Skin epidermis (tissue), 12 donors: ENCODE data around the gene TCHP.

Experiments used
- H3K27ac ChIP-seq, 21 experiments: fragments of 200-600 bp; sonication (generic) in 11 of 21; one replicate each; pipeline ENCODE4 v1.5.0; 2020; ENCODE audit warnings: mild to moderate bottlenecking in 3 of 21, inconsistent platforms in 2 of 21, moderate library complexity in 2 of 21
- H3K4me3 ChIP-seq, 7 experiments: fragments of 200-600 bp; sonication (generic) in 2 of 7; one replicate each; pipeline ENCODE4 v1.5.0; 2020; ENCODE audit warnings: inconsistent platforms in 2 of 7, mild to moderate bottlenecking in 2 of 7, moderate library complexity in 1 of 7

TCHP gene

GRCh38 chr12:109900752-109901580 is 892 bp downstream of the TCHP start:
- Histone ChIP-seq H3K27ac (peak overlapping the region; percentile 42 to 95 (median 89)), H3K4me3 (peak overlapping the region; percentile 51 to 83 (median 75))

- no peak overlapping the region for H3K27ac ChIP-seq
- no peak overlapping the region for H3K4me3 ChIP-seq
These were observed 2.9 kb downstream of the TCHP start for GRCh38 chr12:109902891-109903418.

GRCh38 chr12:109905301-109905700 is 5.2 kb downstream of the TCHP start:
- Histone ChIP-seq H3K27ac (no peak overlapping the region), H3K4me3 (no peak overlapping the region)

GRCh38 chr12:109910254-109910968 is 10.3 kb downstream of the TCHP start:
- Histone ChIP-seq H3K4me3 (no peak overlapping the region), H3K27ac (no peak overlapping the region)

GRCh38 chr12:109910969-109911348 is 10.9 kb downstream of the TCHP start:
- no peak overlapping the region for H3K4me3 ChIP-seq
- H3K27ac ChIP-seq: no peak overlapping the region

- H3K27ac ChIP-seq: no peak overlapping the region
These were observed 12.8 kb downstream of the TCHP start for GRCh38 chr12:109912855-109913321.

GRCh38 chr12:109914461-109914860 is 14.4 kb downstream of the TCHP start:
- Histone ChIP-seq H3K27ac (no peak overlapping the region), H3K4me3 (no peak overlapping the region)

More at GRCh38 chr12:109912855-109913321, 12.8 kb downstream of the TCHP start:
- no peak overlapping the region for H3K4me3 ChIP-seq

GRCh38 chr12:109915171-109916040 is 15.3 kb downstream of the TCHP start:
- no peak overlapping the region for H3K4me3 ChIP-seq
- peak overlapping the region in 5 of 21 experiments; percentile 5 to 38 (median 20) for H3K27ac ChIP-seq

- Histone ChIP-seq H3K4me3 (no peak overlapping the region), H3K27ac (peak overlapping the region in 4 of 21 experiments; percentile 5 to 38 (median 23))
These were observed 16.0 kb downstream of the TCHP start for GRCh38 chr12:109916045-109916444.

GRCh38 chr12:109919456-109919855 is 19.4 kb downstream of the TCHP start:
- Histone ChIP-seq H3K4me3 (no peak overlapping the region), H3K27ac (no peak overlapping the region)

GRCh38 chr12:109920261-109920780 is 20.2 kb downstream of the TCHP start:
- peak overlapping the region in 1 of 21 experiments; percentile 18 for H3K27ac ChIP-seq
- no peak overlapping the region for H3K4me3 ChIP-seq

GRCh38 chr12:109921982-109922381 is 21.9 kb downstream of the TCHP start:
- Histone ChIP-seq H3K27ac (no peak overlapping the region), H3K4me3 (no peak overlapping the region)

GRCh38 chr12:109923038-109923437 is 23.0 kb downstream of the TCHP start:
- Histone ChIP-seq H3K4me3 (no peak overlapping the region), H3K27ac (no peak overlapping the region)

- Histone ChIP-seq H3K27ac (no peak overlapping the region), H3K4me3 (no peak overlapping the region)
These were observed 23.6 kb downstream of the TCHP start for GRCh38 chr12:109923481-109924245.

GRCh38 chr12:109925185-109925840 is 25.2 kb downstream of the TCHP start:
- H3K4me3 ChIP-seq: no peak overlapping the region
- no peak overlapping the region for H3K27ac ChIP-seq

GRCh38 chr12:109926016-109926415 is 25.9 kb downstream of the TCHP start:
- Histone ChIP-seq H3K4me3 (no peak overlapping the region), H3K27ac (no peak overlapping the region)

GRCh38 chr12:109926488-109927210 is 26.6 kb downstream of the TCHP start:
- no peak overlapping the region for H3K27ac ChIP-seq
- H3K4me3 ChIP-seq: no peak overlapping the region

GRCh38 chr12:109927622-109928021 is 27.5 kb downstream of the TCHP start:
- Histone ChIP-seq H3K27ac (no peak overlapping the region), H3K4me3 (no peak overlapping the region)
